IMR-90 (cell line): ENCODE results near the gene NUB1. TPM values are rescaled to one million over a fixed set of nuclear protein-coding genes. Genes with fewer than 3 reads are reported as not detected.

Source experiments
- ATAC-seq: fragments of 200-7000 bp; cut with Tn5 transposase; 2 replicates; pipeline ENCODE4 v1.9.1; 2020; ENCODE audit warnings: low read depth, mild to moderate bottlenecking, moderate library complexity
- BruUV-seq: library from RNA; stranded (reverse); fragments of 400-500 nt; replicated peaks from 2 replicates; lab custom pipeline; 2021; lab: Mats Ljungman, UMichigan
- CTCF ChIA-PET: fragments of 300-600 bp; formaldehyde crosslinking; extraction: SDS; loops from one replicate; lab custom pipeline; 2021; ENCODE audit warnings: antibody characterized with exemption; lab: Yijun Ruan, JAX
- POLR2A ChIA-PET: fragments of 300-600 bp; sonication (Branson Sonifier 250); formaldehyde crosslinking; loops from one replicate; lab custom pipeline; 2022; ENCODE audit warnings: antibody characterized with exemption; ENCODE audit not compliant: unreplicated experiment; lab: Charles Lee
- DNase-seq: peaks from one replicate; pipeline ENCODE4 v3.0.0; 2013
- H2AFZ ChIP-seq: replicated peaks from 2 replicates; pipeline ENCODE3; 2013; ENCODE audit warnings: low read length, mild to moderate bottlenecking; ENCODE audit not compliant: poor library complexity
- H2AK5ac ChIP-seq: 2 replicates; pipeline ENCODE4 v1.6.1; 2013; ENCODE audit warnings: low read depth, low read length, inconsistent platforms
- H2AK9ac ChIP-seq: replicated peaks from 2 replicates; pipeline ENCODE3; 2013; ENCODE audit warnings: mild to moderate bottlenecking, low read depth, low read length, moderate library complexity; ENCODE audit not compliant: poor library complexity
- H2BK120ac ChIP-seq: 2 replicates; pipeline ENCODE4 v1.6.1; 2013; ENCODE audit warnings: low read depth, low read length, inconsistent platforms
- H2BK15ac ChIP-seq: 3 replicates; pipeline ENCODE4 v1.6.1; 2013; ENCODE audit warnings: low read depth, low read length, inconsistent platforms
- H2BK20ac ChIP-seq: 2 replicates; pipeline ENCODE4 v1.6.1; 2013; ENCODE audit warnings: low read depth, mild to moderate bottlenecking, inconsistent platforms, low read length, moderate library complexity
- H2BK5ac ChIP-seq: 2 replicates; pipeline ENCODE4 v1.6.1; 2013; ENCODE audit warnings: mild to moderate bottlenecking, low read depth, low read length, inconsistent platforms; ENCODE audit not compliant: poor library complexity, severe bottlenecking
- H3K14ac ChIP-seq: replicated peaks from 2 replicates; pipeline ENCODE4 v1.6.1; 2013; ENCODE audit warnings: low read depth, low read length, inconsistent platforms
- H3K18ac ChIP-seq: 2 replicates; pipeline ENCODE4 v1.6.1; 2013; ENCODE audit warnings: low read depth, low read length, control low read depth
- H3K23ac ChIP-seq: 2 replicates; pipeline ENCODE4 v1.6.1; 2013; ENCODE audit warnings: low read depth, low read length, inconsistent platforms
- H3K27ac ChIP-seq: 2 replicates; pipeline ENCODE4 v1.5.1; 2013; ENCODE audit warnings: mild to moderate bottlenecking, control low read depth, low read length; ENCODE audit not compliant: insufficient read depth
- H3K27me3 ChIP-seq: 2 replicates; pipeline ENCODE4 v1.6.1; 2013; ENCODE audit warnings: low read length; ENCODE audit not compliant: control insufficient read depth, insufficient read depth
- H3K36me3 ChIP-seq: 2 replicates; pipeline ENCODE4 v1.6.1; 2013; ENCODE audit warnings: low read length, mixed read lengths; ENCODE audit not compliant: control insufficient read depth, insufficient read depth
- H3K4ac ChIP-seq: 2 replicates; pipeline ENCODE4 v1.6.1; 2013; ENCODE audit warnings: low read depth, low read length, inconsistent platforms
- H3K4me1 ChIP-seq: 2 replicates; pipeline ENCODE4 v1.6.1; 2013; ENCODE audit warnings: low read length, mixed read lengths; ENCODE audit not compliant: control insufficient read depth, insufficient read depth
- H3K4me2 ChIP-seq: 2 replicates; pipeline ENCODE4 v1.6.1; 2013; ENCODE audit warnings: low read depth, mild to moderate bottlenecking, control low read depth, low read length, moderate library complexity
- H3K4me3 ChIP-seq: 2 replicates; pipeline ENCODE4 v1.5.1; 2013; ENCODE audit warnings: low read depth, mild to moderate bottlenecking, control low read depth, low read length, moderate library complexity; ENCODE audit not compliant: insufficient read depth
- H3K56ac ChIP-seq: 2 replicates; pipeline ENCODE4 v1.6.1; 2013; ENCODE audit warnings: low read length, inconsistent platforms; ENCODE audit not compliant: insufficient read depth; ENCODE audit errors: extremely low read depth
- H3K79me1 ChIP-seq, 2 experiments: 2 replicates each; pipeline ENCODE4 v1.6.1; 2013; ENCODE audit warnings: low read length in 2 of 2, inconsistent platforms in 1 of 2, low read depth in 1 of 2
- H3K9ac ChIP-seq: 2 replicates; pipeline ENCODE4 v1.6.1; 2013; ENCODE audit warnings: low read depth, low read length, control low read depth
- H3K9me1 ChIP-seq: 2 replicates; pipeline ENCODE4 v1.6.1; 2013; ENCODE audit warnings: low read length, inconsistent platforms; ENCODE audit not compliant: insufficient read depth
- H3K9me3 ChIP-seq: 2 replicates; pipeline ENCODE4 v1.6.1; 2013; ENCODE audit warnings: low read length; ENCODE audit not compliant: control insufficient read depth, insufficient read depth
- H4K20me1 ChIP-seq: 2 replicates; pipeline ENCODE4 v1.6.1; 2013; ENCODE audit warnings: low read length, inconsistent platforms; ENCODE audit not compliant: insufficient read depth
- H4K5ac ChIP-seq: 2 replicates; pipeline ENCODE4 v1.6.1; 2013; ENCODE audit warnings: mild to moderate bottlenecking, low read depth, low read length, control low read depth
- H4K8ac ChIP-seq, 2 experiments: 2 replicates each; pipeline ENCODE4 v1.6.1; 2013; ENCODE audit warnings: low read depth in 2 of 2, low read length in 2 of 2, control low read depth in 1 of 2, inconsistent platforms in 1 of 2
- H4K91ac ChIP-seq: 2 replicates; pipeline ENCODE4 v1.6.1; 2013; ENCODE audit warnings: low read depth, low read length, inconsistent platforms; ENCODE audit not compliant: insufficient read depth
- CHD1 ChIP-seq: IDR thresholded peaks from 2 replicates; pipeline ENCODE4 v1.6.1; 2012; ENCODE audit warnings: low read depth, low read length, improper control_type of control experiment
- MAZ ChIP-seq: IDR thresholded peaks from 2 replicates; pipeline ENCODE4 v1.6.1; 2012; ENCODE audit warnings: low read depth, mild to moderate bottlenecking, low read length, improper control_type of control experiment, moderate library complexity, borderline replicate concordance
- MXI1 ChIP-seq: IDR thresholded peaks from 2 replicates; pipeline ENCODE4 v1.6.1; 2012; ENCODE audit warnings: low read depth, mild to moderate bottlenecking, low read length, moderate library complexity, borderline replicate concordance
- NFE2L2 ChIP-seq: fragments of 150-350 bp; IDR thresholded peaks from 2 replicates; pipeline ENCODE4 v1.6.1; 2016; ENCODE audit warnings: low read depth, mild to moderate bottlenecking, low read length
- RCOR1 ChIP-seq: IDR thresholded peaks from 2 replicates; pipeline ENCODE4 v1.6.1; 2012; ENCODE audit warnings: mild to moderate bottlenecking, low read length, improper control_type of control experiment; ENCODE audit not compliant: insufficient replicate concordance
- SMC3 ChIP-seq: fragments of 150-350 bp; IDR thresholded peaks from 2 replicates; pipeline ENCODE4 v1.6.1; 2016; ENCODE audit warnings: low read depth, mild to moderate bottlenecking, antibody characterized with exemption, low read length, moderate library complexity
- WGBS, 2 experiments: methylation state at CpG; one replicate each; pipeline versions ENCODE4 v1.1.5 to v1.1.7; 2013; ENCODE audit warnings: missing lambda C conversion rate in 2 of 2; ENCODE audit not compliant: insufficient read length in 1 of 2; ENCODE audit errors: extremely low coverage in 2 of 2; 5-methylcytosine and 5-hydroxymethylcytosine counted together
- dilution Hi-C: fragments of 300-500 bp; cut with HindIII; formaldehyde crosslinking; loops from one replicate; pipeline ENCODE4 v1.14.3; 2018; ENCODE audit warnings: low sequenced_read_pairs; ENCODE audit not compliant: unreplicated experiment
- in situ Hi-C: fragments of 300-500 bp; cut with MboI; formaldehyde crosslinking; loops from 3 replicates; pipeline ENCODE4 v1.14.3; 2019; ENCODE audit warnings: low sequenced_read_pairs, inconsistent platforms, mixed read lengths
- intact Hi-C: fragments of 100-400 bp; cut with micrococcal nuclease; formaldehyde crosslinking; loops from 2 replicates; pipeline ENCODE4 v1.10.0; 2022
- polyA plus RNA-seq, 3 experiments: library from polyadenylated mRNA; depleted of rRNA; stranded (reverse); fragments of >200 nt; gene quantifications; 2 replicates each; pipeline ENCODE4 v1.2.3, GENCODE V29; 2012; ENCODE audit warnings: low replicate concordance in 1 of 3
- total RNA-seq: library from RNA; depleted of rRNA; stranded (reverse); fragments of >200 nt; gene quantifications from 2 replicates; pipeline ENCODE4 v1.2.3, GENCODE V29; 2012
- TF ChIP-seq, protein P1 (sequence below): fragments of 150-350 bp; IDR thresholded peaks from 2 replicates; pipeline ENCODE4 v1.6.1; 2017; ENCODE audit warnings: mild to moderate bottlenecking, antibody characterized with exemption, low read length, low read depth

The NUB1 gene
- total and polyA plus RNA-seq, 2 of the 4 experiments (the other 2 are of a cell fraction), result 20.1 to 29.7 TPM

DNA sequence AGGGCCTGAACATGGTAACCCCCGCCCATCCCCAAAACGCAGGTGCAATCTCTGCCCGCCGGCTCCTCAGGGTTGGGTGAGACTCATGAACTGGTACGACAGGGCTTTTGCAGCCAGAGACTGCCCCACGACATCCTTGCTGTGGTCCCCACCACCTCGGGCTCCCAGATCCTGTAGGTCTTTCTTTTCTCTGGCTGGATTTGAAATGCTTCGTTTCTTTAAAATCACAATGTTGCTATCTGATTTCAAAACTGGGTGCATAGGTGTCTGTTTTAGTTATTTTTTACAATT lies 46.3 kb downstream of the NUB1 start (continued):
- TF ChIP-seq NFE2L2 (no peak), CHD1 (no peak)

GRCh38 chr7:151388430-151388829 lies 46.8 kb downstream of the NUB1 start:
- Histone ChIP-seq H4K20me1 (no peaks in the 10 kb centered on the region), H3K9me3 (peaks cover 6% of the 10 kb centered on the region), H3K36me3 (no peaks in the 10 kb centered on the region), H3K4me1 (no peaks in the 10 kb centered on the region), H3K23ac (no peak overlapping the region), H2AK5ac (no peak overlapping the region), H4K91ac (no peak overlapping the region), H3K9ac (no peak overlapping the region), H3K27ac (no peak overlapping the region), H2BK20ac (no peak overlapping the region), H2AFZ (no peak overlapping the region), H3K4me3 (no peak overlapping the region), H2BK5ac (no peak overlapping the region), H2BK15ac (no peak overlapping the region), H4K8ac (no peak overlapping the region), H3K18ac (no peak overlapping the region), H3K79me1 (no peaks in the 10 kb centered on the region), H2BK120ac (no peak overlapping the region), H3K14ac (no peak overlapping the region), H2AK9ac (no peak overlapping the region), H3K9me1 (no peaks in the 10 kb centered on the region), H4K5ac (no peak overlapping the region), H3K4ac (no peak overlapping the region), H3K56ac (no peak overlapping the region), H3K4me2 (no peak overlapping the region), H3K27me3 (peaks cover 51% of the 10 kb centered on the region)
- intact Hi-C loops (no loop called here), in situ Hi-C loops (no loop called here), dilution Hi-C loops (no loop called here)
- ATAC-seq (no peak), DNase-seq (no peak)
- no peak for TF ChIP-seq MAZ
- TF ChIP-seq, protein P1, sequence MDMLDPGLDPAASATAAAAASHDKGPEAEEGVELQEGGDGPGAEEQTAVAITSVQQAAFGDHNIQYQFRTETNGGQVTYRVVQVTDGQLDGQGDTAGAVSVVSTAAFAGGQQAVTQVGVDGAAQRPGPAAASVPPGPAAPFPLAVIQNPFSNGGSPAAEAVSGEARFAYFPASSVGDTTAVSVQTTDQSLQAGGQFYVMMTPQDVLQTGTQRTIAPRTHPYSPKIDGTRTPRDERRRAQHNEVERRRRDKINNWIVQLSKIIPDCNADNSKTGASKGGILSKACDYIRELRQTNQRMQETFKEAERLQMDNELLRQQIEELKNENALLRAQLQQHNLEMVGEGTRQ, result no peak
- no peak for TF ChIP-seq RCOR1
- no peak for TF ChIP-seq MXI1
- TF ChIP-seq SMC3, result no peak
- POLR2A ChIA-PET, result no interaction called here
- BruUV-seq, result no TSS peak
- CTCF ChIA-PET, result interaction anchor here (0.6 kb wide), 1 partner anchor 8 kb away, joined by 4 read pairs; no protein-coding TSS in a partner anchor
- WGBS, 2 experiments, result 100% methylated on average over 1 of the region's 10 CpGs; no CpG with 5 or more reads in 1 of the 2 experiments
